ENCODE data around the gene MRGPRD. TPM values are rescaled to one million over a fixed set of nuclear protein-coding genes. Genes with fewer than 3 reads are reported as not detected.
"Not testable (repeated sequence)": the region's sequence is repeated elsewhere in the genome, so short reads cannot be mapped to it uniquely, and the experiment has no call there.

The MRGPRD gene
- total RNA-seq, 2 experiments from 2014 or later, result not detected

- ChIA-PET CTCF (interaction anchor here (1.3 kb wide), 1 partner anchor 36 kb away, joined by 3 read pairs; no protein-coding TSS in a partner anchor), POLR2A (no interaction called here)
- no peak overlapping the region for H3K27ac Mint-ChIP-seq
- H3K27me3 Mint-ChIP-seq, result peaks cover 2% of the 10 kb centered on the region
- H3K36me3 Mint-ChIP-seq (ENCODE audit: low read depth), result no peaks in the 10 kb centered on the region
- H3K4me3 Mint-ChIP-seq, result no peak overlapping the region
- no peak for DNase-seq
- H3K4me1 Mint-ChIP-seq, result no peaks in the 10 kb centered on the region
- no peaks in the 10 kb centered on the region for H3K9me3 Mint-ChIP-seq
Measured at GRCh38 chr11:69003301-69003865, 22.6 kb upstream of the MRGPRD start.

GRCh38 chr11:69002570-69003231 is 21.9 kb upstream of the MRGPRD start:
- ChIA-PET POLR2A (no interaction called here), CTCF (interaction anchor here (1.3 kb wide), 1 partner anchor 35 kb away, joined by 3 read pairs; no protein-coding TSS in a partner anchor)
- no peak for DNase-seq

GRCh38 chr11:69002110-69002569 is 21.4 kb upstream of the MRGPRD start:
- H3K27ac Mint-ChIP-seq, result no peak overlapping the region
- no peak overlapping the region for H3K4me3 Mint-ChIP-seq
- ChIA-PET POLR2A (no interaction called here), CTCF (interaction anchor here (1.3 kb wide), 1 partner anchor 35 kb away, joined by 3 read pairs; no protein-coding TSS in a partner anchor)
- no peaks in the 10 kb centered on the region for H3K4me1 Mint-ChIP-seq
- no peak for DNase-seq
- peaks cover 2% of the 10 kb centered on the region for H3K27me3 Mint-ChIP-seq
- no peaks in the 10 kb centered on the region for H3K36me3 Mint-ChIP-seq (ENCODE audit: low read depth)
- no peaks in the 10 kb centered on the region for H3K9me3 Mint-ChIP-seq

More at GRCh38 chr11:69002570-69003231, 21.9 kb upstream of the MRGPRD start:
- Mint-ChIP-seq H3K9me3 (no peaks in the 10 kb centered on the region), H3K4me1 (no peaks in the 10 kb centered on the region), H3K4me3 (no peak overlapping the region), H3K27ac (no peak overlapping the region), H3K27me3 (peaks cover 2% of the 10 kb centered on the region), H3K36me3 (ENCODE audit: low read depth) (no peaks in the 10 kb centered on the region)

GRCh38 chr11:69001243-69002081 is 20.7 kb upstream of the MRGPRD start:
- ChIA-PET POLR2A (no interaction called here), CTCF (no interaction called here)
- no peaks in the 10 kb centered on the region for H3K27me3 Mint-ChIP-seq
- H3K4me3 Mint-ChIP-seq, result no peak overlapping the region
- H3K4me1 Mint-ChIP-seq, result no peaks in the 10 kb centered on the region
- no peaks in the 10 kb centered on the region for H3K9me3 Mint-ChIP-seq
- no peak for DNase-seq
- H3K27ac Mint-ChIP-seq, result no peak overlapping the region
- no peaks in the 10 kb centered on the region for H3K36me3 Mint-ChIP-seq (ENCODE audit: low read depth)

- H3K4me3 Mint-ChIP-seq, result no peak overlapping the region
- no peak overlapping the region for H3K27ac Mint-ChIP-seq
- CTCF ChIA-PET, result no interaction called here
Measured at GRCh38 chr11:69000831-69001242, 20.1 kb upstream of the MRGPRD start.

GRCh38 chr11:69000391-69000790 is 19.6 kb upstream of the MRGPRD start:
- Mint-ChIP-seq H3K27me3 (no peaks in the 10 kb centered on the region), H3K4me1 (no peaks in the 10 kb centered on the region), H3K36me3 (ENCODE audit: low read depth) (no peaks in the 10 kb centered on the region), H3K9me3 (no peaks in the 10 kb centered on the region), H3K4me3 (no peak overlapping the region), H3K27ac (no peak overlapping the region)
- ChIA-PET POLR2A (no interaction called here), CTCF (no interaction called here)
- DNase-seq, result no peak

More at GRCh38 chr11:69000831-69001242, 20.1 kb upstream of the MRGPRD start:
- Mint-ChIP-seq H3K27me3 (no peaks in the 10 kb centered on the region), H3K9me3 (no peaks in the 10 kb centered on the region), H3K36me3 (ENCODE audit: low read depth) (no peaks in the 10 kb centered on the region), H3K4me1 (no peaks in the 10 kb centered on the region)
- DNase-seq, result no peak
- POLR2A ChIA-PET, result no interaction called here

GRCh38 chr11:68999748-69000355 is 19.1 kb upstream of the MRGPRD start:
- POLR2A ChIA-PET, result not testable (repeated sequence)

GRCh38 chr11:68999093-68999747 is 18.4 kb upstream of the MRGPRD start:
- no peaks in the 10 kb centered on the region for H3K9me3 Mint-ChIP-seq
- no peak overlapping the region for H3K4me3 Mint-ChIP-seq

More at GRCh38 chr11:68999748-69000355, 19.1 kb upstream of the MRGPRD start:
- H3K4me3 Mint-ChIP-seq; H3K4me1 Mint-ChIP-seq; H3K9me3 Mint-ChIP-seq; DNase-seq; H3K27me3 Mint-ChIP-seq; H3K27ac Mint-ChIP-seq; H3K36me3 Mint-ChIP-seq (ENCODE audit: low read depth); CTCF ChIA-PET: not testable (repeated sequence)

GRCh38 chr11:68998390-68998911 is 17.7 kb upstream of the MRGPRD start:
- Mint-ChIP-seq H3K9me3 (no peaks in the 10 kb centered on the region), H3K27me3 (no peaks in the 10 kb centered on the region), H3K27ac (no peak overlapping the region), H3K4me3 (no peak overlapping the region), H3K4me1 (no peaks in the 10 kb centered on the region), H3K36me3 (ENCODE audit: low read depth) (no peaks in the 10 kb centered on the region)
- ChIA-PET CTCF (no interaction called here), POLR2A (no interaction called here)
- no peak for DNase-seq

More at GRCh38 chr11:68999093-68999747, 18.4 kb upstream of the MRGPRD start:
- no peak overlapping the region for H3K27ac Mint-ChIP-seq
- CTCF ChIA-PET, result interaction anchor here (0.5 kb wide), 1 partner anchor 490 kb away, joined by 3 read pairs; no protein-coding TSS in a partner anchor
- no peaks in the 10 kb centered on the region for H3K4me1 Mint-ChIP-seq
- POLR2A ChIA-PET, result no interaction called here
- H3K27me3 Mint-ChIP-seq, result no peaks in the 10 kb centered on the region
- H3K36me3 Mint-ChIP-seq (ENCODE audit: low read depth), result no peaks in the 10 kb centered on the region
- DNase-seq, result no peak

GRCh38 chr11:68997995-68998348 is 17.2 kb upstream of the MRGPRD start:
- Mint-ChIP-seq H3K4me1 (no peaks in the 10 kb centered on the region), H3K4me3 (no peak overlapping the region), H3K27me3 (no peaks in the 10 kb centered on the region), H3K36me3 (ENCODE audit: low read depth) (no peaks in the 10 kb centered on the region), H3K9me3 (no peaks in the 10 kb centered on the region), H3K27ac (no peak overlapping the region)
- CTCF ChIA-PET, result interaction anchor here (1.6 kb wide), 1 partner anchor 13 kb away, joined by 4 read pairs; no protein-coding TSS in a partner anchor
- DNase-seq, result no peak
- POLR2A ChIA-PET, result no interaction called here

- H3K36me3 Mint-ChIP-seq (ENCODE audit: low read depth), result no peaks in the 10 kb centered on the region
- no peaks in the 10 kb centered on the region for H3K4me1 Mint-ChIP-seq
- no peaks in the 10 kb centered on the region for H3K9me3 Mint-ChIP-seq
- POLR2A ChIA-PET, result no interaction called here
- CTCF ChIA-PET, result interaction anchor here (1.6 kb wide), 1 partner anchor 13 kb away, joined by 4 read pairs; no protein-coding TSS in a partner anchor
- no peak overlapping the region for H3K27ac Mint-ChIP-seq
- H3K4me3 Mint-ChIP-seq, result no peak overlapping the region
- no peak for DNase-seq
- H3K27me3 Mint-ChIP-seq, result no peaks in the 10 kb centered on the region
Measured at GRCh38 chr11:68997124-68997994, 16.6 kb upstream of the MRGPRD start.
